NCI-H2227 (cell line): ENCODE measurements around the gene SCMH1.

Experiments
- DNase-seq: peaks from one replicate; lab custom pipeline; 2025; ENCODE audit not compliant: unreplicated experiment; lab: John Stamatoyannopoulos, UW

The SCMH1 gene

DNA sequence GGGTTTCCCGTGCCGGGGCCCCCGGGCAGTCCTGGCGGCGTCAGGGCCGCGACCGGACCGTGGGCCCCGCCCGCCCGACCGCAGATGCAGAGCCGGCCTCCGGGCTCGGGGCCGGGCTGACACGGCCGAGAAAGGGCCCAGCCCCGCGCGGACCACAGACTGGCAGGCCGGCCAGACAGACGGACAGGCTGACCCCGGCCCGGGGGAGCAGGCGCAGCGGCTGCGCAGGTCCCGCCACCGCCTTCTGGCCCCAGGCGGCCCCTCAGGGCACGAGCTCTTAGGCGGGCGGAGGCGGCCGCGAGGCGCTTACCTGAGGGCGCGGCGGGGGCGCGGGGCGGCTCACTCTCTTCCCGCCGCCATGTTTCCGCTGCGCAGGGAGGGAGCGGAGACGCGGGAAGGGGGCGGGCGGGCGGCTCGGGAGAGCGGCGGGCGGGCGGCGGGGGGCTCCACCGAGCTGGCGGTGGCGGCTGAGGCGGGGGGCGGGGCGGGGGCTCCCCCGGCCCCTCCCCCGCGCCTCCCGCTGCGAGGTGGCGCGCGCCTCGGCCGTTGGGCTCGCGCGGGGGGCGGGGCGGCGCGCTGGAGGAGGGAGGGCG lies at the start of gene SCMH1:
Gene SCMH1 (minus strand): TSS at position 558 of the 593 bp plus-strand sequence. CDS start 56,173 bp downstream, outside the sequence.
- DNase-seq = peak; percentile 83

GRCh38 chr1:41291195-41291594 lies 49.1 kb upstream of the SCMH1 start:
- no peak for DNase-seq

GRCh38 chr1:41289196-41289595 lies 47.1 kb upstream of the SCMH1 start:
- no peak for DNase-seq

GRCh38 chr1:41286992-41287391 lies 44.9 kb upstream of the SCMH1 start:
- DNase-seq = no peak

- DNase-seq = peak; percentile 82
Measured at GRCh38 chr1:41286486-41286885, 44.4 kb upstream of the SCMH1 start.

DNA sequence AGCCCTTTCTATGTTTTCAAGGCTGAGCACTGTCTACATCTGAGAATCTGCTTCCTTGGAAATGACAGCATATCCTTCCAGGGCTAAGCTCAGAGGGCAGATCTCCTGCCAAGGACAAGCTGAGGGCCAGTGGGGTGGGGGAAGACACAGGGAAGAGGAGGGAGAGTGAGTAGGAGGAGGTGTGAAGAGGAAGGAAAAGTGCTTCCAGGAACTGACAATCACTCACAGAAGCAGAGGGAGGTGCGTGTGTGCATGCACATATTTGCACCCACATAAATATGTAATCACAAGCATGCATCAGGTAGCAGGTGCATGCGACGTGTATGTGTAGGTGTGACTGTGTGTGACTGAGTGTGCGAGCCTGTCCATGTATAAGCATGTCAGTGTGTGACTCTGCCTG lies 43.7 kb upstream of the SCMH1 start:
- DNase-seq = no peak

DNA sequence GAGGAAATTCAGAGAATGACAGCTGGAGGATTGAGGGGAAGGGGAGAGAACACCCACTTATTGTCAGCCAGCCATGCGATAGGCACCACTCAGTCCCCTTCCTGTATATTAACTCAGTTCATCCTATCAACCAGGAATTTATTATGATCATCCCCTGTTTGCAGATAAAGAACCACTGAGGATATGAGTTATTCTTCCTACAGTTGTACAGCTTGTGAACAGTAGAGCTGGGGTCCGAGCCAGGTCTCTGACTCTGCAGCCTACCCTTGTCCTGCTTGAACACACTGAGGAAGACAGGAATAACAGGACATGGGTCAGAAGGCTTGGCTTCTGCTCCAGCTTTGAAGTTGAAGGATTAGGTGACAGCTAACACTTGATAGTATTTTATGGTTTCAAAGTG lies 42.0 kb upstream of the SCMH1 start:
- no peak for DNase-seq

GRCh38 chr1:41282679-41283317 lies 40.7 kb upstream of the SCMH1 start:
- peak; percentile 59 for DNase-seq

DNA sequence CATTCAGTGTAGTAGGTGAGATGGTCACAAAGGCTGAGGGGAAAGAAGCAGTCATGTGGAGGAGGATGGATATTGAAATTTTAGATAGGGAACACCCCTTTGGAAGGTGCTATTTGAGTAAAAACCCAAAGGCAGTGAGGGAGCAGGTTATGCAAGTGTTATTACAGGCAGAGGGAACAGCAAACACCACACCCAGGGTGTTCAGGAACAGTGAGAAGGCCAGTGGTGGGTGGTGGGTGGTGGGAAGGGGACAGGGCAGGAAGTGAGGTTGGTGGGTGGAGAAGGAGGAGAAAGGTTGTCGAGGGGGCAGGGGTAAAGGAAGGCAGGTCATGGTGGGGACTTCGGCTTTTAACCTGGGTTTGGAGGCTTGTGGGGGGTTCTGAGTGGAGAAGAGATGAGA lies 39.2 kb upstream of the SCMH1 start:
- no peak for DNase-seq

GRCh38 chr1:41280202-41281032 lies 38.3 kb upstream of the SCMH1 start:
- no peak for DNase-seq

GRCh38 chr1:41278076-41278475 lies 36.0 kb upstream of the SCMH1 start:
- DNase-seq = no peak

DNA sequence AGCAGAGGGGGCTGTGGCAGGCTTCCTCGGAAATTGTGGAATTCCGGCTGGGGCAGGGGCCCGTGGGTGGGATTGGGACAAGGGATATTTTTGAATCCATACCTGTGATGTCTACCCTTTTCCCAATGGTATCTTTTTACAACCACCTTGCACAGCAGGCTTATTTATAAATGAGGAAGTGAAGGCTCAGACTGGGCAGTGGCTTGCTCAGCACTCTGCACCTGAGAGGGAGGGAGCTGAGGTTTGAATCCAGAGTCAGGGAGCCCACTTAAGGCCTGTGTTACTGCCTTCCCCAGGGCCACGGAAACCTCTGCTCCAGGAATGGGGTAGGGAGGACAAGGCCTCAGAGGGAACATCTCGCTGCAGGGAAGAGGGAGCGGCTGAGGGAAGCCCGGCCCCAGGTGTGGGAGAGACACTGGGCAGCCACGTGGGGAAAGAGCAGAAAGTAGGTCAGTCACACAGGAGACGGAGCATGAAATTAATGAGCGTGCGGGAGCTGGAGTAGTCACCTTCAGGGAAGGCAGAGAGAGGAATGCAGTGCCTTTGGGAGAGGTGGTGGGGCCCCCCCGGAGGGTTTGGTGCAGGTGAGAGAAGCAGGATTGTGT lies 35.4 kb upstream of the SCMH1 start:
- DNase-seq = no peak

DNA sequence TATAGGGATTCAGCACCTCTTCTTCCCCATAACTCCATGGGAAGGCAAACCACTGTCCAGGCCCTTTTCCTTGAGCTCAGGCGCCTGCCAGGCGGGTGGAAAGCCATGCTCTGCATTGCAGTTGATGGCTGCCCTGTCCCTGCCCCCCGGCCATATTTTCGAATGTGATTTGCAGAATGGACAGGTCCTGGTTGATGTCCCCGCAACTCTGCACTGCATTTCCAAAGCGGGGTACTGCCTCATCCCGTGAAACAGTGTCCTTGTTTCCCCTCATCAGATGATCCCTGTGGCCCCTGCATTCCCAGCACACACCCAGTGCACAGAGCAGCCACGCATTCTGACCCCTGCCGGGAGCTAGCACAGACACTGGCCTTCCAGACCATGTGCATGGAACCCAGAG lies 33.7 kb upstream of the SCMH1 start:
- no peak for DNase-seq

DNA sequence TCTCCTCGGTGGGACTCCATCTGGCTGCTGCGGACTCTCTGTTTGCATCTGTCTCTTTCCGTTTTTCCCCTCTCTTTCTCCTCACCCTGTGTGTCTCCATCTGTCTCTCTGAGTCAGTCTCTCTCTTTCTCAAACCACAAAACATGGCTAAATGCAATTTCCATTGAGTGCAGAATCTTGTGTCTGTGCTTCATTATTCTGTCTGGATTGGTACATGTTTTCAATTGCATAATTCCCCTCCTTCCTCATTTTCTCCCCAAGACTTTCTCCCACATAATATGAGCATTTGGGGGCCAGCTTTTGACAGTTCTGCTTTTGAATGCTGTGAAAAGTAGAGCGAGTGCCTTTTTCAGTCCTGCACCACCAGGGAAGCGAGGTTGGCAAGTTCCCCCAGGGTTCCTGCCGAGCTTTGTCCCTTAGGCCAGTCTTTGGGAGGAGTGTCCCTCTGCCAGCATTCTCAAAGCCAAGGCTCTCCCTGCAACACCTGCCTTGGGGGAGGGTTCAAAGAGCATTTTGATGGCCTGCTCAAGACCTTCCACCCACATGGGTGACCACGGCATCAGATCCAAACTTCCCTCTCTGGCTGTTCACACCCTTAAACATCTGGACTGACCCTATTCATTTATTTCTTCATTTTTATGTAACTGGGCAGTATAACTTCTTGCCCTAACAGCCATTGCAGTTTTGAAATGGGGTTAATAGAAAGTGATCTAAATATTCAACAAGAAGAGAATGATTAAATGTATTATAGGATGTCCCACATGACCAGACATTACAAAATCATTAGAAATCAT lies 32.8 kb upstream of the SCMH1 start:
- no peak for DNase-seq

DNA sequence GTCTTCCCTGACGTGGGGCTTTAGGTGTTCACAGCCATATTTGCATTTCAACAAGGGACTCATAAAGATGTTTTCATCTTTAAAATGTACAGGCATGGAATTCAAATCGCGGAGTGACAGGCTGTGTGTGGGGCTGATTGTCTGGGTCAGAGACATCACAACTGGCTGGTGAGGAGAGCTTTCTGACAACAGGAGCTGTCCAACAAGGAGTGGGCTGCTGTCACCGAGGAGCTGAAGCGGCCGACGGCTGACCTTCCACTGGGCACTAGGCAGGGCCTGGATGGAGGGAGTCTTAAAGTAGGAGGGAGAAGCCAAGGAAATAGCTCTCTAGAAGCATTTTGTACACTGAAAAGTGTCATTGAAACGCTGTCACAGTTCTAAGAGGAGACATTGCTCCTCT lies 30.5 kb upstream of the SCMH1 start:
- no peak for DNase-seq

DNA sequence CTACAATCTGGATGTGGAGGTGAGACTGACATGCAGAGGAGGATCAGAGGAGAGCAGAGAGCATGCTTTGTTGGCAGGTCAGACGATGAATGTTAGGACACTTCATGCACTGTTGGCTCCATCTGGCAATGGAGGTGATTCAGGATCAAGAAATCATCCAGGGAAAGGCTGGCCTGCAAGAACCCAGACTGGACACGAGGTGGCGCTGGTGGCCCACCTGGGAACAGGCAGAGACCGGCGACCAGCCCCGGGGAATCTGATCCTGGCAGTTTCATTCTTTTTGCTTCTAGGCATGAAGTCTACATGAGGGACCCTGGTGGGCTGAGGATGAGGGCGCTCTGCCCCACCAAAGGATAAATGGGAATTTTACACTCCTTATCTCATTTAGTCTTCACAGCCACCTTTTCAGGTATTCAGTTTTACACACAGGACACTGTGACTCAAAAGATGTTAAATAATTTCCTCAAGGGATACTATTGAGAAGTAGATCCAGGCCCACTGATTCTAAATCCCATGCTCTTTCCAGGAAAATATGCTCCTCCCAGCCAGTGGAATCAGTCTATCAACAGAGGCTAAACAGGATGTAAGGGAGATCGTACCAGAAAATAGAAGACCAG lies 26.2 kb upstream of the SCMH1 start:
- peak; percentile 82 for DNase-seq

DNA sequence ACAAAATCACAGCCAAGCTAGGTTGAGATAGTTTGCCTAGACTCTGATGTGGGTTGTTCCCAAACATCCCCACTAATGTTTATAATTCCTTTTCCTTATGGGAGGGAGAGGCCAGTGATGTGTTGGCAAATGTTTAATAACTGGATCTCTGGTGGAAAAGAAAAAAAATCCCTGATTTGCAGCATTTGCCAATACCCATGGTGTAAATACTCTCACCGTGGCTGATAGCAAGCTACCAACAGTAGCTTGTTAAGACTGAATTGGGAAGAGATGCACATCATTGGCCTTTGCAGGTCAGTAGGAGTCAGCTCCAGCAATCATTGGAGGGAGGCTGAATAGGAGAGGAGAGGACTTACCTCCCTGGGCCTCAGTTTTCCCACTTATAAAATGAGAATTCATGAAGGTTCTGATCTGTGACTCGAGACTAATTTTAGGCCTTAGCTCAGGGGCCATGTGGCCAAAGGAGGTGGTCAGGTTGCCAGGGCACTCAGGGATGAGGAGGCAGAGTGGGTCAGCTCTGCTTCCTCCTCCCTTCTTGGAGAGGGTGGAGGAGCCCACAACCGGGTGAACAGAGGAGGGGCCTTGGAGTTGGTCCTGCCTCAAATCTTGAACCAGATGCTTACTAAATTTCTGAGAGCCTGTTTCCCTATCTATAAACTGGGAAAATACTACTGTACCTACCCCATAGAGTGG lies 20.0 kb upstream of the SCMH1 start:
- no peak for DNase-seq

GRCh38 chr1:41260768-41261167 lies 18.7 kb upstream of the SCMH1 start:
- DNase-seq = no peak

GRCh38 chr1:41259221-41259620 lies 17.1 kb upstream of the SCMH1 start:
- DNase-seq = no peak

DNA sequence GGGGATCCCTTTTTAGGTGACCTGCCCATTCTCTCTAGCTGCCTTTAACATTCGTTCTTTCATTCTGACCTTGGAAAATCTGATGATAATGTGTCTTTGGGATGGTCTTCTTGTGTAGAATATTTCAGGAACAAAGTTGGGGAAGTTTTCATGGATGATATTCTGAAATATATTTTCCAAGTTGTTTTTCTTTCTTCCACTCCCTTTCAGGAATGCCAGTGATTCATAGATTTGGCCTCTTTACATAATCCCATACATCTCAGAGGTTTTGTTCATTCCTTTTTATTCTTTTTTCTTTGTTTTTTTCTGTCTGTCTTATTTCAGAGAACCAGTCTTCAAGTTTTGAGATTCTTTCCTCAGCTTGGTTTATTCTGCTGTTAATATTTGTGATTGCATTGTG lies 13.9 kb upstream of the SCMH1 start:
- no peak for DNase-seq
